Osteoblast (primary cell): Measurements from ENCODE around the gene TNIK. TPM values are rescaled to one million over a fixed set of nuclear protein-coding genes. Genes with fewer than 3 reads are reported as not detected.

Experiments used
- DNase-seq: peaks from one replicate; pipeline ENCODE4 v3.0.0; 2011; ENCODE audit warnings: low spot score, mixed read lengths; ENCODE audit not compliant: insufficient read length; ENCODE audit errors: missing footprints
- H2AFZ ChIP-seq: 2 replicates; pipeline ENCODE4 v1.6.0; 2011; ENCODE audit warnings: mild to moderate bottlenecking, low read length
- H3K27ac ChIP-seq: 2 replicates; pipeline ENCODE4 v1.5.1; 2011; ENCODE audit warnings: mild to moderate bottlenecking, low read depth, low read length, moderate library complexity
- H3K27me3 ChIP-seq: 2 replicates; pipeline ENCODE4 v1.6.0; 2012; ENCODE audit warnings: mild to moderate bottlenecking, control low read depth, inconsistent platforms, low read length, moderate library complexity; ENCODE audit not compliant: insufficient read depth
- H3K36me3 ChIP-seq: 2 replicates; pipeline ENCODE4 v1.5.1; 2011; ENCODE audit warnings: mild to moderate bottlenecking, low read length, control low read depth, moderate library complexity; ENCODE audit not compliant: insufficient read depth
- H3K4me1 ChIP-seq: 2 replicates; pipeline ENCODE4 v1.5.1; 2011; ENCODE audit warnings: mild to moderate bottlenecking, low read length, control low read depth, moderate library complexity; ENCODE audit not compliant: insufficient read depth
- H3K4me2 ChIP-seq: 2 replicates; pipeline ENCODE4 v1.6.0; 2011; ENCODE audit warnings: mild to moderate bottlenecking, low read length; ENCODE audit not compliant: insufficient read depth
- H3K4me3 ChIP-seq: fragments of 200-600 bp; sonication (generic); 3 replicates; pipeline ENCODE4 v1.5.1; 2012; ENCODE audit warnings: mild to moderate bottlenecking, low read length, inconsistent platforms; ENCODE audit not compliant: insufficient read depth
- H3K79me2 ChIP-seq: 2 replicates; pipeline ENCODE4 v1.6.0; 2012; ENCODE audit warnings: mild to moderate bottlenecking, low read length, control low read depth, inconsistent platforms; ENCODE audit not compliant: insufficient read depth
- H3K9me3 ChIP-seq: 2 replicates; pipeline ENCODE4 v1.5.1; 2011; ENCODE audit warnings: low read depth, low read length, control low read depth
- H4K20me1 ChIP-seq: 2 replicates; pipeline ENCODE4 v1.6.0; 2012; ENCODE audit warnings: mild to moderate bottlenecking, low read length, control low read depth; ENCODE audit not compliant: insufficient read depth
- total RNA-seq: library from RNA; depleted of rRNA; stranded (reverse); fragments of >200 nt; gene quantifications from 2 replicates; pipeline ENCODE4 v1.2.3, GENCODE V29; 2012
- TF ChIP-seq, protein P1 (sequence below): IDR thresholded peaks from 2 replicates; pipeline ENCODE4 v1.5.1; 2011; ENCODE audit warnings: mild to moderate bottlenecking, low read depth, low read length, moderate library complexity; ENCODE audit errors: extremely low read depth

The TNIK gene
- total RNA-seq, 1 donor: 7.6 TPM

- Histone ChIP-seq H3K9me3 (no peaks in the 10 kb centered on the region), H3K4me2 (no peak overlapping the region)
Measured at GRCh38 chr3:171276923-171277322, 183.3 kb downstream of the TNIK start.

GRCh38 chr3:171274222-171274621 is 186.0 kb downstream of the TNIK start:
- no peak overlapping the region for H3K27ac ChIP-seq
- H3K36me3 ChIP-seq: no peaks in the 10 kb centered on the region
- no peak overlapping the region for H3K4me3 ChIP-seq
- no peak overlapping the region for H3K4me2 ChIP-seq
- no peaks in the 10 kb centered on the region for H3K9me3 ChIP-seq
- no peak for DNase-seq
- TF ChIP-seq, protein P1, sequence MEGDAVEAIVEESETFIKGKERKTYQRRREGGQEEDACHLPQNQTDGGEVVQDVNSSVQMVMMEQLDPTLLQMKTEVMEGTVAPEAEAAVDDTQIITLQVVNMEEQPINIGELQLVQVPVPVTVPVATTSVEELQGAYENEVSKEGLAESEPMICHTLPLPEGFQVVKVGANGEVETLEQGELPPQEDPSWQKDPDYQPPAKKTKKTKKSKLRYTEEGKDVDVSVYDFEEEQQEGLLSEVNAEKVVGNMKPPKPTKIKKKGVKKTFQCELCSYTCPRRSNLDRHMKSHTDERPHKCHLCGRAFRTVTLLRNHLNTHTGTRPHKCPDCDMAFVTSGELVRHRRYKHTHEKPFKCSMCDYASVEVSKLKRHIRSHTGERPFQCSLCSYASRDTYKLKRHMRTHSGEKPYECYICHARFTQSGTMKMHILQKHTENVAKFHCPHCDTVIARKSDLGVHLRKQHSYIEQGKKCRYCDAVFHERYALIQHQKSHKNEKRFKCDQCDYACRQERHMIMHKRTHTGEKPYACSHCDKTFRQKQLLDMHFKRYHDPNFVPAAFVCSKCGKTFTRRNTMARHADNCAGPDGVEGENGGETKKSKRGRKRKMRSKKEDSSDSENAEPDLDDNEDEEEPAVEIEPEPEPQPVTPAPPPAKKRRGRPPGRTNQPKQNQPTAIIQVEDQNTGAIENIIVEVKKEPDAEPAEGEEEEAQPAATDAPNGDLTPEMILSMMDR: no peak
- no peaks in the 10 kb centered on the region for H3K4me1 ChIP-seq
- no peak overlapping the region for H2AFZ ChIP-seq
- H3K79me2 ChIP-seq: no peaks in the 10 kb centered on the region
- H4K20me1 ChIP-seq: no peaks in the 10 kb centered on the region
- H3K27me3 ChIP-seq: peaks cover 5% of the 10 kb centered on the region

More at GRCh38 chr3:171276923-171277322, 183.3 kb downstream of the TNIK start:
- Histone ChIP-seq H4K20me1 (no peaks in the 10 kb centered on the region), H3K36me3 (no peaks in the 10 kb centered on the region), H3K79me2 (no peaks in the 10 kb centered on the region), H3K27me3 (peaks cover 5% of the 10 kb centered on the region), H3K4me1 (no peaks in the 10 kb centered on the region), H3K4me3 (no peak overlapping the region), H2AFZ (no peak overlapping the region), H3K27ac (no peak overlapping the region)
- DNase-seq: no peak
- TF ChIP-seq, protein P1: no peak

DNA sequence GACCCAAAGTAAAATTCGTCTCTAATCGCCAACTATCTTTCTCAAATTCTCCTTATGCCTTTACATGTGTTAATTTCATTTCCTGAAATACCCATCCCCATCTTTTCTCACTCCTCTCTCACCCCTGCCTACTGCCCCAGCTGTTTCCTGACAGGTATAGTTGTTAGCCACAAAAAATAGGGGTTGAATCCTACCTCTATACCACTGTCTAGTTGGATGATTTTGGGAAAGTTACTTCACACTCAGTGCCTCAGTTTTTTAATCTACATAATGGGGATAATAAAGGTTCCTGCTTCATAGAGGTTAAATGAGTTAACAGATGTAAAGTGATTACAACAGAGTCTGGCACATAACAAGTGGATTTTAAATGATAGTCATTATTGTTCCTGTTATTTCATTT is 189.7 kb downstream of the TNIK start:
- no peak overlapping the region for H2AFZ ChIP-seq
- no peaks in the 10 kb centered on the region for H3K36me3 ChIP-seq
- no peak overlapping the region for H3K27ac ChIP-seq
- H3K27me3 ChIP-seq: peaks cover 5% of the 10 kb centered on the region
- H4K20me1 ChIP-seq: no peaks in the 10 kb centered on the region
- H3K4me2 ChIP-seq: no peak overlapping the region
- no peaks in the 10 kb centered on the region for H3K9me3 ChIP-seq
- no peaks in the 10 kb centered on the region for H3K4me1 ChIP-seq
- TF ChIP-seq, protein P1: no peak
- H3K4me3 ChIP-seq: no peak overlapping the region
- no peak for DNase-seq
- no peaks in the 10 kb centered on the region for H3K79me2 ChIP-seq

- Histone ChIP-seq H3K27me3 (peaks cover 5% of the 10 kb centered on the region), H3K4me2 (peak overlapping the region; percentile 37), H3K79me2 (no peaks in the 10 kb centered on the region), H3K36me3 (no peaks in the 10 kb centered on the region), H3K27ac (no peak overlapping the region), H4K20me1 (no peaks in the 10 kb centered on the region), H3K4me3 (no peak overlapping the region), H2AFZ (peak overlapping the region; percentile 1), H3K4me1 (no peaks in the 10 kb centered on the region), H3K9me3 (no peaks in the 10 kb centered on the region)
- DNase-seq: no peak
- TF ChIP-seq, protein P1: no peak
Measured at GRCh38 chr3:171269542-171269941, 190.7 kb downstream of the TNIK start.
